ENCODE measurements around the gene ANKRD18B.
"Not testable (repeated sequence)": the region's sequence is repeated elsewhere in the genome, so short reads cannot be mapped to it uniquely, and the experiment has no call there.

The ANKRD18B gene

DNA sequence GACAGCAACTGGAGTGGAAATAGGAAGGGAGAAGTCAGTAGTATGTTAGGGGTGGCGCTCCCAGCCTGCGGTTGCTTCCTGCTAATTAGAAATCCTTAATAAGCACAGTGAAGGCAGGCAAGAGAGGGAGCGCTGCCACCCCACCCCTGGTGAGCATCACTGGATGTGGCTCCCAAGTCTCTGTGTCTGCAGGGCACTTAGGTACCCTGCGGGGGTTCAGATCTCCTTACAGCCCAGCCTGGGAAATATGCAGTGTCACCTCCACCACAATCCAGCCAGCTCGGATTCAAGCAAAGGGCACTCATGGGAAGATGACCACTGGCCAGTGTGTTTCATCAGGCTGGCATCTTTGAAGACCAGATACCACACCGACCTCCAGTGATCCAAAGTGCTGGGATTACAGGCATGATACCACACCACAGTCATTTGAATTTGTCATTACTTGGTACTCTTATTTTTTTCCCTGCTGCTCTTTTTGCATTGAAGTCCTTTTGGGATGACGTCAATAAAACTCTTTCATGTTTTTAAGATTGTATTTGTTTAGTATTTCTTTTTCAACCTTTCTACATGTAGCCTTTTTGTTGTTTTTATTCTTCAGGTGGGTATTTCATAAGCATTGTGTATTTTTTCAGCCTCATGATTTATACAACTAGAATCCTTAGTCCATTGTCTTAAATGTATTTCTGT lies 90.1 kb downstream of the ANKRD18B start:
- no peak for DNase-seq

DNA sequence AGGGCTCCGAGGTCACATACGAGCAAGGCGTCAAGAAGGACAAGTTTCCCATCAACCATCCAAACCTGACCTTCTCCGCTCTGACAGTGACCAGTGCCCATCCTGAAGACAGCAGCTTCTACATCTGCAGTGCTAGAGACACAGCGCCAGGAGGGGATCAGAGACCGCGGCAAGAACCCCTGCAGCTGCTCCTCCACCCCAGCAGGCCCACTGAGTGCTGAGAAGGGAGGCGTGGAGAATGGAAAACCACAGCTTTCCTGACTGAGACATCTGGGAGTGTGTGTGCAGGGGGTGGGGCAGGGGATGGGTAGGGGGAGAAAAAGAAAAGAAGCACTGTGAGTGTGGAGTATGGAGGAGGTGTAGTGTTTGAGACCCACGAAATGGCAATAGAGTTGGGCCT lies 94.3 kb downstream of the ANKRD18B start:
- DNase-seq, result not testable (repeated sequence)

DNA sequence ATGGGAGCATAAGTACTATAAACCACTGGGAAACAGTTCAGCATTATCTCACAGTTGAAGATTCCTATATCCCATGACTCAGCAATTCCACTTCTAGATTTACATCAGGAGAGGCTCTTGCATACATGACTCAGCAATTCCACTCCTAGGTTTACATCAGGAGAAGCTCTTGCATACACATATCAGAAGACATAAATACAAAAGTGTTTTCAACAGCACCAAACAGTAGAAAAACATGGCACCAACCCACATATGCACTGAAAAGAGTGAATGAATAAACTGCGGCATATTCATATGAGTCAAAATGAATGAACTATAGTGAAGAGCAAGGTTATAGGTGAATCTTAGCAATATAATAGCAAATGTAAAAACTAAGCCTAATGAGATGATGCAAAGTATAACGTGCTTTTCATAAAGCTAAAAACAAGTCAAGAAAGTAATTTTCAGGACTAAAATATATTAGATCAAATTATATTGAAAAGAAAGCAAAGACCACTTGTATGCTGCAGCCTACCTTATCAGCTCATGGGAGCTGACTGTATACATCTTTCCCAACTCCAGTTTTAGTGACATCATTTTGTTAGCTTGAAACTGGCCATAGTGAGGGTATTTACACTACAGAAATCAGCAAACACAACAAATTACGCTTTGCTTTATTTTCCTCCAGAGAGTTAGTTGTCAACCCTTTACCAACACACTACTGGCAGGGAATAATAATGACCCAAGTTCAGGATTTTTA lies 95.8 kb downstream of the ANKRD18B start:
- DNase-seq, result no peak

DNA sequence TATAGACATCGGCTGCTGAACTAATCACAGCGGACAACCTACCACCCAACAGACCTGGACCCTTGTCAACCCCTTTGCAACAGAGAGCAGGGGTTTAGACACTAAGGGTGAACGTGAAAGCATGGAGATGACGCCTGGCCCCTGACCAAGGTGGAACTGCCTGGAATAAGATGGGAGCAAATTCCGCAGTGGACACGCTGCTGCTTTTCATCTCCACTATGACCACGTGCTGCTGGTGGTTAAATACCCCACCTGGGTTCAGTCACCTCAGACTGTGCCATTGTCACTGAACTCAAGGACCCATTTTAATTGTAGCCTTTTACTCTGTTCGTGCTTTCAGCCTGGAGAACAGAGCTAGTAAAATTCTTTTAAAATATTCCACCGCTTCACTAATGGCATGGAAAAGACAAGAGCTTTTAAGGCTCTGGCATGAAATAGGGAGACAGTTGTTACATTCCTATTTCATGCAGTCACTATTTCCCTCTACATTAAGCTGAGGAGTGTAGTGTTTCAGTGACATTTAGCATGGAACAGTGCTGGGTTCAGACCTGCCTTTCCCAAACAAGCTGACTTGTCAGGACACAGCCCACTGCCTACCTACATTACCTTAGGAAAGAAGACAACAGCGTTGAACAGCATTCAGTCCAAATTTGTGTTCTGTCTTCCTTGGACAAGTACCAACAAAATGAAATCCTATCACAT lies 96.8 kb downstream of the ANKRD18B start:
- DNase-seq, result no peak
